Right lobe of liver (tissue), 4 donors: ENCODE data around the gene CPEB4.

Experiments used
- POLR2A ChIP-seq: fragments of 450-650 bp; IDR thresholded peaks from one replicate; pipeline ENCODE4 v1.6.1; 2017; ENCODE audit warnings: antibody characterized with exemption, mild to moderate bottlenecking
- TF ChIP-seq, protein P1 (sequence below), 4 donors: fragments of 200-600 bp in 3 of 4; fragments of 450-650 bp in 1 of 4; IDR thresholded peaks; one replicate each; pipeline versions ENCODE4 v1.5.1 to v1.8.0; 2016 to 2022; ENCODE audit warnings: antibody characterized with exemption in 4 of 4, mild to moderate bottlenecking in 2 of 4
- donor health status: DM: no; HTN: no; CAD: no.
- donor health status: DM: no; HTN: no; CAD: no.
- donor health status: DM: no; HTN: yes; CAD: no.

GRCh38 chr5:173974688-173975239, 86.6 kb downstream of the CPEB4 start:
- TF ChIP-seq, protein P1, sequence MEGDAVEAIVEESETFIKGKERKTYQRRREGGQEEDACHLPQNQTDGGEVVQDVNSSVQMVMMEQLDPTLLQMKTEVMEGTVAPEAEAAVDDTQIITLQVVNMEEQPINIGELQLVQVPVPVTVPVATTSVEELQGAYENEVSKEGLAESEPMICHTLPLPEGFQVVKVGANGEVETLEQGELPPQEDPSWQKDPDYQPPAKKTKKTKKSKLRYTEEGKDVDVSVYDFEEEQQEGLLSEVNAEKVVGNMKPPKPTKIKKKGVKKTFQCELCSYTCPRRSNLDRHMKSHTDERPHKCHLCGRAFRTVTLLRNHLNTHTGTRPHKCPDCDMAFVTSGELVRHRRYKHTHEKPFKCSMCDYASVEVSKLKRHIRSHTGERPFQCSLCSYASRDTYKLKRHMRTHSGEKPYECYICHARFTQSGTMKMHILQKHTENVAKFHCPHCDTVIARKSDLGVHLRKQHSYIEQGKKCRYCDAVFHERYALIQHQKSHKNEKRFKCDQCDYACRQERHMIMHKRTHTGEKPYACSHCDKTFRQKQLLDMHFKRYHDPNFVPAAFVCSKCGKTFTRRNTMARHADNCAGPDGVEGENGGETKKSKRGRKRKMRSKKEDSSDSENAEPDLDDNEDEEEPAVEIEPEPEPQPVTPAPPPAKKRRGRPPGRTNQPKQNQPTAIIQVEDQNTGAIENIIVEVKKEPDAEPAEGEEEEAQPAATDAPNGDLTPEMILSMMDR (IDR thresholded peaks at IDR 0.05): no peak
- no peak for TF ChIP-seq POLR2A
